HepG2 (cell line): ENCODE data around the gene TGM6. TPM values are rescaled to one million over a fixed set of nuclear protein-coding genes. Genes with fewer than 3 reads are reported as not detected.
A peak's percentile ranks its signal among the peaks of the same experiment; 100 is the strongest.

Source experiments
- ATF1 ChIP-seq: IDR thresholded peaks from 2 replicates; pipeline ENCODE4 v1.6.1; 2016; ENCODE audit warnings: mild to moderate bottlenecking, control low read depth
- FOXP4 ChIP-seq: sonication (generic); formaldehyde crosslinking; IDR thresholded peaks from 2 replicates; pipeline ENCODE4 v1.4.0; 2020; ENCODE audit warnings: missing genetic modification reagents
- GLI4 ChIP-seq: sonication (generic); formaldehyde crosslinking; IDR thresholded peaks from 2 replicates; pipeline ENCODE4 v1.5.1; 2020; ENCODE audit warnings: missing genetic modification reagents, mild to moderate bottlenecking, moderate library complexity, borderline replicate concordance
- GZF1 ChIP-seq: sonication (generic); formaldehyde crosslinking; IDR thresholded peaks from 2 replicates; pipeline ENCODE4 v1.5.1; 2020; ENCODE audit warnings: mild to moderate bottlenecking, missing genetic modification reagents
- MED1 ChIP-seq: sonication (generic); formaldehyde crosslinking; IDR thresholded peaks from 2 replicates; pipeline ENCODE4 v1.4.0; 2020; ENCODE audit warnings: missing genetic modification reagents
- MTF1 ChIP-seq: sonication (generic); formaldehyde crosslinking; IDR thresholded peaks from 2 replicates; pipeline ENCODE4 v1.5.0; 2020; ENCODE audit warnings: missing genetic modification reagents
- NBN ChIP-seq: fragments of 450-650 bp; conservative IDR thresholded peaks from 2 replicates; pipeline ENCODE4 v1.6.1; 2017
- NR2C2 ChIP-seq: sonication (generic); formaldehyde crosslinking; IDR thresholded peaks from 2 replicates; pipeline ENCODE4 v1.4.0; 2020; ENCODE audit warnings: missing genetic modification reagents, mild to moderate bottlenecking, moderate library complexity, borderline replicate concordance
- ONECUT2 ChIP-seq: sonication (generic); formaldehyde crosslinking; IDR thresholded peaks from 2 replicates; pipeline ENCODE4 v1.4.0; 2020; ENCODE audit warnings: missing genetic modification reagents
- SOX13 ChIP-seq, 3 experiments: fragments of 450-650 bp in 1 of 3; sonication (generic) in 1 of 3; formaldehyde crosslinking in 1 of 3; IDR thresholded peaks in 2 of 3; conservative IDR thresholded peaks in 1 of 3; 2 replicates each; pipeline versions ENCODE4 v1.5.0 to v1.6.1; 2016 to 2020; ENCODE audit warnings: antibody characterized with exemption in 1 of 3, mild to moderate bottlenecking in 1 of 3, missing compliant biosample characterization in 1 of 3, missing genetic modification reagents in 1 of 3, moderate library complexity in 1 of 3
- SRSF1 ChIP-seq: fragments of 200-400 bp; formaldehyde crosslinking; optimal IDR thresholded peaks from 2 replicates; pipeline ENCODE3; 2017; ENCODE audit warnings: mild to moderate bottlenecking, low read depth, low read length, moderate library complexity
- ZBTB20 ChIP-seq: sonication (generic); formaldehyde crosslinking; IDR thresholded peaks from 2 replicates; pipeline ENCODE4 v1.8.1; 2023; ENCODE audit warnings: missing genetic modification reagents, low read depth, mild to moderate bottlenecking, borderline replicate concordance
- ZBTB38 ChIP-seq: sonication (generic); formaldehyde crosslinking; IDR thresholded peaks from 2 replicates; pipeline ENCODE4 v1.5.1; 2020; ENCODE audit warnings: mild to moderate bottlenecking, missing genetic modification reagents
- ZFP1 ChIP-seq: IDR thresholded peaks from 2 replicates; pipeline ENCODE4 v1.6.1; 2016
- ZFP91 ChIP-seq: sonication (generic); formaldehyde crosslinking; IDR thresholded peaks from 2 replicates; pipeline ENCODE4 v1.9.0; 2022; ENCODE audit warnings: missing genetic modification reagents, mild to moderate bottlenecking, borderline replicate concordance
- ZNF24 ChIP-seq: fragments of 450-650 bp; IDR thresholded peaks from 2 replicates; pipeline ENCODE4 v1.6.1; 2017; ENCODE audit warnings: antibody characterized with exemption, mild to moderate bottlenecking
- ZNF550 ChIP-seq: sonication (generic); formaldehyde crosslinking; IDR thresholded peaks from 2 replicates; pipeline ENCODE4 v1.4.0; 2020; ENCODE audit warnings: mild to moderate bottlenecking, missing genetic modification reagents, borderline replicate concordance
- ZNF672 ChIP-seq: sonication (generic); formaldehyde crosslinking; IDR thresholded peaks from 2 replicates; pipeline ENCODE4 v1.8.1; 2022; ENCODE audit warnings: missing genetic modification reagents
- ZSCAN25 ChIP-seq: sonication (generic); formaldehyde crosslinking; IDR thresholded peaks from 2 replicates; pipeline ENCODE4 v1.8.0; 2022; ENCODE audit warnings: mild to moderate bottlenecking, missing genetic modification reagents
- polyA plus RNA-seq, 8 experiments: library from polyadenylated mRNA; depleted of rRNA in 3 of 8; stranded (reverse) in 7 of 8; unstranded in 1 of 8; fragments of >200 nt; fragmentation: Illumina TruSeq in 4 of 8; extraction: Trizol in 4 of 8; gene quantifications; 2 replicates each; pipeline versions ENCODE4 v1.2.1 to v1.2.3, GENCODE V29; 2011 to 2016; ENCODE audit warnings: low read depth in 4 of 8, missing spikeins in 1 of 8, mixed read lengths in 1 of 8; ENCODE audit not compliant: insufficient read depth in 1 of 8
- total RNA-seq, 5 experiments: library from RNA; depleted of rRNA; stranded (reverse); fragments of >200 nt; fragmentation: Illumina TruSeq; extraction: Trizol; gene quantifications; 2 replicates each; pipeline ENCODE4 v1.2.3, GENCODE V29; 2016; ENCODE audit warnings: low read depth in 1 of 5
- TF ChIP-seq, protein P1 (sequence below): sonication (generic); formaldehyde crosslinking; IDR thresholded peaks from 2 replicates; pipeline ENCODE4 v1.4.0; 2020; ENCODE audit warnings: missing genetic modification reagents
- TF ChIP-seq, protein P2 (sequence below): sonication (generic); formaldehyde crosslinking; IDR thresholded peaks from 2 replicates; pipeline ENCODE4 v1.4.0; 2020; ENCODE audit warnings: mild to moderate bottlenecking, missing genetic modification reagents, borderline replicate concordance
- TF ChIP-seq, protein P3 (sequence below): sonication (generic); formaldehyde crosslinking; IDR thresholded peaks from 2 replicates; pipeline ENCODE4 v1.4.0; 2020; ENCODE audit warnings: missing genetic modification reagents

Gene TGM6
- total and polyA plus RNA-seq, 2 of the 13 experiments (the other 11 are each of a cell fraction or from before 2014, with no cell fraction given), result not detected

DNA sequence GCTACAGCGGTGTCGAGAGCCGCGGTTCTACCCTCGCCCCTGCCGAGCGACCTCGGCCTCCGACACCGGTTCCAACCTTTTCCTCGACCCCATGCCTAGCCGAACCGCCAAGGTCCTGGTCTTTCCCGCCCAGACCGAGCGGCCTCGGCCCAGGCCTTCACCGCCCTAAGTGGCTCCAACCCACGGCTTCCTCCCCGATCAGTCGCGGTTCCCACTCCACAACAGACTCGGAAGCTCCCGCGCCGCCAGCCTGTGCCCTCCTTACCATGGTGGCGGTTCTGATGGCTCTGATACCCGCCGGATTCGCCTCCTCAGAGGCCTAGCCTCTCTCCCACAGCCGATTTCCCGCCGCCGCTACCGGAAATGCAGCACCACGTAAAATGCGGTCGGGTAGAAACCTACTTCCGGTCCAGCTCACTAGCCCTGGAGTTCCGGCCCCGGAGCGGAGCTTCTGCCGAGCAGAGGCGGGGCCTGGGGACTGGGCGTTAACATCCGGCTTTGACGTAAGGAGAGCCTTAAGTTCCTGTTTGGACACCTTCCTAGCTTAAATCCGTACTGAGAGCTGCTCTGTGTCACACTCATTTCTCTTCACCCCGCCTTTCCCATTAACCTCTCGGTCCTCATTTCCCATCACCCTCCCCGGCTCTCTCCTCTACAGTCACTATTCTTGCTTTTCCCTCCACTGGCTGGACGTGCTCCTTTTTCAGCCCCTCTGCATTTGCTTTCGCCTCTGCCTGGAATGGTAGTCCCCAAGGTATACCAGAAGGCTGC is 89.9 kb downstream of the TGM6 start, which contains the start of gene SNRPB (continued):
- peak; percentile 69; the same call in 1 of the 2 replicates for TF ChIP-seq SOX13 (IDR thresholded peaks at IDR 0.05)
- peak; percentile 66 to 91; a peak in 2 of 4 replicates for TF ChIP-seq SOX13 (CRISPR knock-in tag; conservative IDR thresholded peaks at IDR 0.05 in 1 of 2, IDR thresholded peaks at IDR 0.05 in 1 of 2)
- peak; percentile 93 for TF ChIP-seq NR2C2 (CRISPR knock-in tag)
- peak; percentile 68; the same call in 1 of the 2 replicates for TF ChIP-seq ONECUT2
- peak; percentile 97 for TF ChIP-seq MED1 (CRISPR knock-in tag)
- TF ChIP-seq ZNF550, result peak; percentile 100
- TF ChIP-seq ZNF24, result peak; percentile 81
- peak; percentile 80 for TF ChIP-seq MTF1 (CRISPR knock-in tag)
- peak; percentile 88 for TF ChIP-seq ATF1 (CRISPR knock-in tag)
- TF ChIP-seq ZFP1 (CRISPR knock-in tag), result peak; percentile 97
- TF ChIP-seq, protein P1, sequence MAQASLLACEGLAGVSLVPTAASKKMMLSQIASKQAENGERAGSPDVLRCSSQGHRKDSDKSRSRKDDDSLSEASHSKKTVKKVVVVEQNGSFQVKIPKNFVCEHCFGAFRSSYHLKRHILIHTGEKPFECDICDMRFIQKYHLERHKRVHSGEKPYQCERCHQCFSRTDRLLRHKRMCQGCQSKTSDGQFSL, result peak; percentile 58
- TF ChIP-seq NBN, result no peak
- TF ChIP-seq FOXP4 (CRISPR knock-in tag), result peak; percentile 84
- TF ChIP-seq, protein P2, sequence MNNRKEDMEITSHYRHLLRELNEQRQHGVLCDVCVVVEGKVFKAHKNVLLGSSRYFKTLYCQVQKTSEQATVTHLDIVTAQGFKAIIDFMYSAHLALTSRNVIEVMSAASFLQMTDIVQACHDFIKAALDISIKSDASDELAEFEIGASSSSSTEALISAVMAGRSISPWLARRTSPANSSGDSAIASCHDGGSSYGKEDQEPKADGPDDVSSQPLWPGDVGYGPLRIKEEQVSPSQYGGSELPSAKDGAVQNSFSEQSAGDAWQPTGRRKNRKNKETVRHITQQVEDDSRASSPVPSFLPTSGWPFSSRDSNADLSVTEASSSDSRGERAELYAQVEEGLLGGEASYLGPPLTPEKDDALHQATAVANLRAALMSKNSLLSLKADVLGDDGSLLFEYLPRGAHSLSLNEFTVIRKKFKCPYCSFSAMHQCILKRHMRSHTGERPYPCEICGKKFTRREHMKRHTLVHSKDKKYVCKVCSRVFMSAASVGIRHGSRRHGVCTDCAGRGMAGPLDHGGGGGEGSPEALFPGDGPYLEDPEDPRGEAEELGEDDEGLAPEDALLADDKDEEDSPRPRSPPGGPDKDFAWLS (CRISPR knock-in tag), result peak; percentile 97; the same call in 1 of the 2 replicates
- TF ChIP-seq ZNF672 (CRISPR knock-in tag), result peak; percentile 91; the same call in 1 of the 2 replicates
- peak; percentile 85 for TF ChIP-seq GZF1 (CRISPR knock-in tag)
- TF ChIP-seq ZFP91 (CRISPR knock-in tag), result peak; percentile 99
- peak; percentile 95; the same call in 1 of the 2 replicates for TF ChIP-seq ZBTB20 (CRISPR knock-in tag)
- peak; percentile 95 for TF ChIP-seq ZBTB38
- peak; percentile 99 for TF ChIP-seq GLI4 (CRISPR knock-in tag)
- peak; percentile 80 for TF ChIP-seq ZSCAN25 (CRISPR knock-in tag)
- TF ChIP-seq SRSF1, result peak; percentile 97
- TF ChIP-seq, protein P3, sequence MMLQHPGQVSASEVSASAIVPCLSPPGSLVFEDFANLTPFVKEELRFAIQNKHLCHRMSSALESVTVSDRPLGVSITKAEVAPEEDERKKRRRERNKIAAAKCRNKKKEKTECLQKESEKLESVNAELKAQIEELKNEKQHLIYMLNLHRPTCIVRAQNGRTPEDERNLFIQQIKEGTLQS, result peak; percentile 82
